Breast epithelium (tissue), 4 donors: ENCODE data around the gene CGN. TPM values are rescaled to one million over a fixed set of nuclear protein-coding genes. Genes with fewer than 3 reads are reported as not detected.

ENCODE experiments used
- DNase-seq, 2 donors: peaks; one replicate each; pipeline ENCODE4 v3.0.0-alpha.2; 2019; ENCODE audit warnings: low spot score in 2 of 2
- H3K27ac ChIP-seq, 2 donors: fragments of 200-600 bp; sonication (generic) in 1 of 2; one replicate each; pipeline ENCODE4 v1.5.1; 2016 to 2019; ENCODE audit warnings: mild to moderate bottlenecking in 1 of 2
- H3K27me3 ChIP-seq, 2 donors: fragments of 200-600 bp; sonication (generic) in 1 of 2; one replicate each; pipeline versions ENCODE4 v1.5.1 to v1.6.0; 2017 to 2019; ENCODE audit warnings: control low read depth in 1 of 2, mild to moderate bottlenecking in 1 of 2
- H3K36me3 ChIP-seq: fragments of 200-600 bp; one replicate; pipeline ENCODE4 v1.5.1; 2019
- H3K4me1 ChIP-seq, 2 donors: fragments of 200-600 bp; sonication (generic); one replicate each; pipeline ENCODE4 v1.5.1; 2016 to 2019; ENCODE audit warnings: control low read depth in 1 of 2
- H3K4me3 ChIP-seq, 3 donors: fragments of 200-600 bp; sonication (generic); 1 replicate in 2 of 3; 2 replicates in 1 of 3; pipeline ENCODE4 v1.5.1; 2016 to 2019; ENCODE audit warnings: mild to moderate bottlenecking in 3 of 3, moderate library complexity in 2 of 3
- H3K9me3 ChIP-seq, 2 donors: fragments of 200-600 bp; sonication (generic) in 1 of 2; one replicate each; pipeline ENCODE4 v1.5.1; 2016 to 2019; ENCODE audit warnings: control low read depth in 1 of 2
- POLR2A ChIP-seq: fragments of 450-650 bp; IDR thresholded peaks from one replicate; pipeline ENCODE4 v1.6.1; 2016; ENCODE audit warnings: antibody characterized with exemption, mild to moderate bottlenecking, moderate library complexity
- POLR2AphosphoS5 ChIP-seq, 3 donors: sonication (generic); formaldehyde crosslinking; IDR thresholded peaks; one replicate each; pipeline ENCODE4 v1.6.1; 2017; ENCODE audit warnings: antibody characterized with exemption in 3 of 3
- intact Hi-C: fragments of 100-400 bp; cut with DNase I; formaldehyde crosslinking; loops from one replicate; pipeline ENCODE4 v1.15.1; 2023; ENCODE audit warnings: low total_unique reads
- total RNA-seq, 3 donors: library from RNA; depleted of rRNA; stranded (reverse); fragments of >200 nt; gene quantifications; one replicate each; pipeline ENCODE4 v1.1.0, GENCODE V29; 2016
- TF ChIP-seq, protein P1 (sequence below), 3 donors: fragments of 450-650 bp; IDR thresholded peaks; one replicate each; pipeline ENCODE4 v1.5.1; 2016 to 2017; ENCODE audit warnings: antibody characterized with exemption in 3 of 3, mild to moderate bottlenecking in 3 of 3, moderate library complexity in 3 of 3

Gene CGN
- total RNA-seq, 3 donors from 2014 or later = 0.16 to 28.1 (median 13.4) TPM

DNA sequence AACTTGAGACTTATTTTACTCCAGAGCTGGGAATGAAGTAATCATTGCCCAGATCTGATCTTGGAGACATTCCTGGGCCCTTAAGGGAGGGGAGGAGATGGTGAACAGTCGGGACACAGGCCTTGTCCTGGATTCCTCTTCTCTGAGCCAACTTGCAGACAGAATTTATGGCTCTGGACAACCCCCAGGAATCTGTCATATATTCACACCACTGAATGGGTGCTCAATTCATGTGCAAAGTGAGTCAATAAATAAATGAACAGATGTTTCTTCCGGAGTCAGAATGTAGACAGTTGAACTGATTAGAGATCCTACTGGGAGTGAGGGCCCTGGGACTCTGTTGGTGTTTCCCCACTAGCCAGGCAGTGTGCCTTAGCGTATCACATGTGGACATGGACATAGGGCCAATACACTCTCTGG lies 31.5 kb downstream of the CGN start:
- Histone ChIP-seq H3K36me3 (no peaks in the 10 kb centered on the region), H3K27ac (peak overlapping the region; percentile 15 to 55), H3K27me3 (no peaks in the 10 kb centered on the region), H3K4me1 (peaks cover 0 to 10% of the 10 kb centered on the region in 2 donors), H3K4me3 (no peak overlapping the region), H3K9me3 (no peaks in the 10 kb centered on the region)
- no peak for TF ChIP-seq POLR2AphosphoS5 (IDR thresholded peaks at IDR 0.05)
- no peak for TF ChIP-seq POLR2A
- intact Hi-C loops = no loop called here
- DNase-seq = no peak

DNA sequence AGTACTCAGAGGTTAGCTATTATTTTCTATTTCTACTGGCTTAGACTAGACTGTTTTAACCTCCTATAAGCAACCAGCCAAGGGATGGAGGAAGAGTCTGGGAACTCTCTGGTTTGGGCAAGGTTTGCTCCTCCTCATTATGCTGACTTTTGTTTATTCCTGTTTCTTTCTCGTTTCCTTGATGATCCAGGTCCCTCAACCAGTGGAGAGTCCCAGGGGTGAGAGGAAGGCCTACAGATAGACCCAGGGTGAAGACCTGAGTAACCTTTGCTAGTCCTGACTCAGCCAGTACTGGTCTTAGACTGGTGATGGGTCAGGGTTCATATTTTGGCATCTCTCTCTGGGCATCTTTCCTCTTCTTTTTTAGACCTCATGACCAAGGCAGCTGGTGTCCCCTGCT lies 34.4 kb downstream of the CGN start:
- TF ChIP-seq, protein P1, sequence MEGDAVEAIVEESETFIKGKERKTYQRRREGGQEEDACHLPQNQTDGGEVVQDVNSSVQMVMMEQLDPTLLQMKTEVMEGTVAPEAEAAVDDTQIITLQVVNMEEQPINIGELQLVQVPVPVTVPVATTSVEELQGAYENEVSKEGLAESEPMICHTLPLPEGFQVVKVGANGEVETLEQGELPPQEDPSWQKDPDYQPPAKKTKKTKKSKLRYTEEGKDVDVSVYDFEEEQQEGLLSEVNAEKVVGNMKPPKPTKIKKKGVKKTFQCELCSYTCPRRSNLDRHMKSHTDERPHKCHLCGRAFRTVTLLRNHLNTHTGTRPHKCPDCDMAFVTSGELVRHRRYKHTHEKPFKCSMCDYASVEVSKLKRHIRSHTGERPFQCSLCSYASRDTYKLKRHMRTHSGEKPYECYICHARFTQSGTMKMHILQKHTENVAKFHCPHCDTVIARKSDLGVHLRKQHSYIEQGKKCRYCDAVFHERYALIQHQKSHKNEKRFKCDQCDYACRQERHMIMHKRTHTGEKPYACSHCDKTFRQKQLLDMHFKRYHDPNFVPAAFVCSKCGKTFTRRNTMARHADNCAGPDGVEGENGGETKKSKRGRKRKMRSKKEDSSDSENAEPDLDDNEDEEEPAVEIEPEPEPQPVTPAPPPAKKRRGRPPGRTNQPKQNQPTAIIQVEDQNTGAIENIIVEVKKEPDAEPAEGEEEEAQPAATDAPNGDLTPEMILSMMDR (IDR thresholded peaks at IDR 0.05) = no peak
- TF ChIP-seq POLR2AphosphoS5 (IDR thresholded peaks at IDR 0.05) = no peak
- no peak for TF ChIP-seq POLR2A
- no peak overlapping the region for H3K4me3 ChIP-seq
- no peaks in the 10 kb centered on the region for H3K9me3 ChIP-seq
- no peaks in the 10 kb centered on the region for H3K27me3 ChIP-seq
- no peaks in the 10 kb centered on the region for H3K36me3 ChIP-seq
- H3K27ac ChIP-seq = peak overlapping the region in 1 of 2 donors; percentile 2
- intact Hi-C loops = no loop called here
- DNase-seq = no peak
- peaks cover 0 to 10% of the 10 kb centered on the region in 2 donors for H3K4me1 ChIP-seq

DNA sequence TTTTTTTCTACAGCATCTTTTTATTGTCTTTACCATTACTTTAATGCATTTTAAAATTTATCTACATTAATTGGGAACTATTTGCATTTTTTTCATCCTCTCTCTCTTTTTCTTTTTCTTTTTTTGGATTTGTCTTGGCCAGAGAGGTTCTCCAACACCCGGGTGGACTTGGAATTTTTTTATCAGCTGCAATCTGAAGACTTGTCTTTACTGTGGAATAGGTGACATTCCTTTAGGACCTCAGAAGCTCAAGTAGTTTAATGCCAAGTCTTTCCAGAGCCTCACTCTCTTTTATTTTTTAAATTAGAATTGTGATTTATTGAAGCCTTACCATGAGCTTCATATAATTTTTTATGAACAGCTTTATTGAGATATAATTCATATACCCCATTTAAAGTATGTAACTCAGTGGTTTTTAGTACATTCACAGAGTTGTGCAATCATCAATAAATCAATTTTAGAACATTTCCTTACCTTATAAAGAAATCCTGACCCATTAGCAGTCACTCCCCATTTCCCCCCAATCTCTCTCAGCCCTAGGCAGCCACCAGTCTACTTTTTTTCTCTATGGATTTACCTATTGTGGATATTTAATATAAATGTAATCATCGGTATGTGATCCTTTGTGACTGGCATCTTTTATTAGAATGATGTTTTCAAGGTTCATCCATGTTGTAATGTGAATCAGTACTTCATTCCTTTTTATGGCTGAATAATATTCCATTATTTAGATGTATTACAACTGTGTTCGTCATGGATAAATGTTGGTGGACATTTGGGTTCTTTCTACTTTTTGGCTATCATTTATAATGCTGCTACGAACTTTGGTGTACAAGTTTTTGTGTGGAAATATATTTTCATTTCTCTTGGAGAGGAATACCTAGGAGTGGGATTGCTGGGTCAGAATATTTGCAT lies 35.1 kb downstream of the CGN start:
- no peaks in the 10 kb centered on the region for H3K36me3 ChIP-seq
- no peak for DNase-seq
- H3K27me3 ChIP-seq = no peaks in the 10 kb centered on the region
- no peaks in the 10 kb centered on the region for H3K9me3 ChIP-seq
- peak overlapping the region; percentile 79 to 87 for H3K27ac ChIP-seq
- peaks cover 0 to 7% of the 10 kb centered on the region in 2 donors for H3K4me1 ChIP-seq
- intact Hi-C loops = no loop called here
- TF ChIP-seq, protein P1 (IDR thresholded peaks at IDR 0.05) = no peak
- TF ChIP-seq POLR2A (no peak), POLR2AphosphoS5 (IDR thresholded peaks at IDR 0.05) (no peak)
- no peak overlapping the region for H3K4me3 ChIP-seq

DNA sequence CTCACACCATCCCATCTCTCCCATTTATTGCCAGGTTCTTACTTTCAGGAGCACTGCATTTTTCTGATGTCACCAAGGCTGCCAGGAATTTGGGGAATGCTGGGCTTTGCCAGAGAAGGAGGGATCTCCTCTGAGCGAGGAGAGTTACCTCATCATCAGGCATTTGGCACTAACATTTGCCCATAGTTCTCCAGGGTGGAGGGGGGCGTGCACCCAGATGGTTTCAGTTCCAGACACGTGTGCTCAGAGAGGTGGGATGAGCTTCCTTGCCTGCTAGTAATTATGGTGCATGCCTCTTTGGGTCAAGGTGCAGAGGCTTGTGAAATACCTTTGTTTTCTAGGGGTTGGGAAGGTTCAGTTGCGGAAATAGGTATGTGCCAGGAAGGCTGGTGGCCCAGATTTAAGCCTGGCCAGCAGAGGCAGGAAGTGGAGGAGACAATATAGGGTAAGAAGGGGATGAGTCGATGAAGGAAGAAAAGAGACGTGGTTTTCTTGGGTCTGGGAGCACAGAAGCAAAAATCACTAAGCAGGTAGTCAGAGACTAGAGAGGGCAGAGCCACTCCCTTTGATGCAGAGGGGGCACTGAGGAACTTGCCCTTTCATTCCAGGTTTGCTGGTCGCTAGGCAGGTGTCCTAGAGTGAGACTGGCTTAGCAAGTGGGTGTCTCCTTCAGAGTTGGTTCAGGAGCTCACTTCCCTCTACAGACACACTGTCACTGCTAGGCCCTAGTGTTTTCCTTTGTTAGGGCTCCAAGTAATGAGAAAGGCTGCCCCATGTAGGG lies 36.1 kb downstream of the CGN start:
- peak; percentile 69 to 93 for DNase-seq
- Histone ChIP-seq H3K9me3 (no peaks in the 10 kb centered on the region), H3K4me3 (peak overlapping the region in 2 of 3 donors; percentile 4 to 21), H3K36me3 (no peaks in the 10 kb centered on the region), H3K27me3 (no peaks in the 10 kb centered on the region), H3K4me1 (peaks cover 0 to 5% of the 10 kb centered on the region in 2 donors), H3K27ac (peak overlapping the region; percentile 86 to 87)
- intact Hi-C loops = no loop called here
- TF ChIP-seq POLR2AphosphoS5 (IDR thresholded peaks at IDR 0.05) = peak; percentile 66 to 87 (median 86)
- TF ChIP-seq, protein P1 (IDR thresholded peaks at IDR 0.05) = no peak

DNA sequence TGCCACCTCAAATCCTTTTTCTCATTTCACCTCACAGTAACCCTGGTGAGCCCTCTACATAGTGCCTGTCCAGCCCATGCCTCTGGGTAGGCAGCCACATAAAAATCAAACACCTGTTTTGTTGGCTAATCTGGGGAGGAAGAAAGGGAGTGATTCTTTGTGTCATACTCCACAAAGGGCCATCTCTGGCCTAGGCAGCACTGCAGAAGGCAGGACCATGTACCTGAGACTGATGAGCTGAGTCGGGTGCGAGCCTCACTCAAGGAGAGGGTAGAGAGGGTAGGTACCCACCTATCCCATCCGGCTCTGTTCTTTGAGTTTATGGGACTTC lies 36.7 kb downstream of the CGN start:
- Histone ChIP-seq H3K9me3 (no peaks in the 10 kb centered on the region), H3K4me1 (peaks cover 0 to 5% of the 10 kb centered on the region in 2 donors), H3K27me3 (no peaks in the 10 kb centered on the region), H3K4me3 (no peak overlapping the region), H3K36me3 (no peaks in the 10 kb centered on the region), H3K27ac (peak overlapping the region; percentile 86 to 87)
- intact Hi-C loops = no loop called here
- DNase-seq = no peak
- TF ChIP-seq, protein P1 (IDR thresholded peaks at IDR 0.05) = no peak
- no peak for TF ChIP-seq POLR2A
- no peak for TF ChIP-seq POLR2AphosphoS5 (IDR thresholded peaks at IDR 0.05)
